H9 (cell line): ENCODE data around the gene FCRL5. TPM values are rescaled to one million over a fixed set of nuclear protein-coding genes. Genes with fewer than 3 reads are reported as not detected.

Source experiments
- DNase-seq: peaks from one replicate; pipeline ENCODE4 v3.0.0-alpha.2; 2017
- H2AFZ ChIP-seq: one replicate; pipeline ENCODE4 v1.6.1; 2013; ENCODE audit warnings: mild to moderate bottlenecking, low read length, control low read depth, moderate library complexity
- H2AK5ac ChIP-seq: 2 replicates; pipeline ENCODE4 v1.6.1; 2013; ENCODE audit warnings: low read length, control low read depth, mixed read lengths; ENCODE audit not compliant: insufficient read length
- H2BK120ac ChIP-seq: one replicate; pipeline ENCODE4 v1.6.1; 2013; ENCODE audit warnings: low read depth, mild to moderate bottlenecking, low read length, control low read depth, inconsistent platforms; ENCODE audit not compliant: poor library complexity, severe bottlenecking
- H2BK12ac ChIP-seq: 2 replicates; pipeline ENCODE4 v1.6.1; 2013; ENCODE audit warnings: low read length, control low read depth, mixed read lengths, low read depth; ENCODE audit not compliant: insufficient read length
- H2BK15ac ChIP-seq: 2 replicates; pipeline ENCODE4 v1.6.1; 2013; ENCODE audit warnings: low read depth, low read length, control low read depth
- H2BK20ac ChIP-seq: one replicate; pipeline ENCODE4 v1.6.1; 2013; ENCODE audit warnings: low read depth, mild to moderate bottlenecking, low read length, control low read depth, inconsistent platforms; ENCODE audit not compliant: poor library complexity, severe bottlenecking
- H2BK5ac ChIP-seq: 2 replicates; pipeline ENCODE4 v1.6.1; 2013; ENCODE audit warnings: low read length, control low read depth, mixed read lengths; ENCODE audit not compliant: insufficient read length
- H3K14ac ChIP-seq: 2 replicates; pipeline ENCODE4 v1.6.1; 2013; ENCODE audit warnings: low read length, control low read depth; ENCODE audit not compliant: insufficient read depth
- H3K18ac ChIP-seq: 2 replicates; pipeline ENCODE4 v1.6.1; 2013; ENCODE audit warnings: low read depth, mild to moderate bottlenecking, mixed read lengths, low read length, control low read depth; ENCODE audit not compliant: insufficient read length
- H3K23ac ChIP-seq: 2 replicates; pipeline ENCODE4 v1.6.1; 2013; ENCODE audit warnings: low read length, control low read depth, mixed read lengths, low read depth; ENCODE audit not compliant: insufficient read length
- H3K23me2 ChIP-seq: 2 replicates; pipeline ENCODE4 v1.6.1; 2013; ENCODE audit warnings: low read depth, mild to moderate bottlenecking, mixed read lengths, low read length, control low read depth; ENCODE audit not compliant: insufficient read length, poor library complexity, severe bottlenecking
- H3K27ac ChIP-seq: 2 replicates; pipeline ENCODE4 v1.5.1; 2013; ENCODE audit warnings: low read length, control low read depth, mixed read lengths, low read depth; ENCODE audit not compliant: insufficient read length
- H3K27me3 ChIP-seq: 2 replicates; pipeline ENCODE4 v1.6.1; 2013; ENCODE audit warnings: low read length, control low read depth, inconsistent platforms; ENCODE audit not compliant: insufficient read depth
- H3K4ac ChIP-seq: 2 replicates; pipeline ENCODE4 v1.6.1; 2013; ENCODE audit warnings: low read depth, mild to moderate bottlenecking, control low read depth, inconsistent platforms, low read length, moderate library complexity
- H3K4me1 ChIP-seq: 2 replicates; pipeline ENCODE4 v1.6.1; 2013; ENCODE audit warnings: low read length, control low read depth, inconsistent platforms; ENCODE audit not compliant: insufficient read depth
- H3K4me2 ChIP-seq: 2 replicates; pipeline ENCODE4 v1.6.1; 2013; ENCODE audit warnings: low read length, control low read depth, mixed read lengths; ENCODE audit not compliant: insufficient read length, insufficient read depth
- H3K56ac ChIP-seq: 2 replicates; pipeline ENCODE4 v1.6.1; 2013; ENCODE audit warnings: low read depth, mild to moderate bottlenecking, mixed read lengths, low read length, control low read depth; ENCODE audit not compliant: insufficient read length
- H3K79me1 ChIP-seq: 2 replicates; pipeline ENCODE4 v1.6.1; 2013; ENCODE audit warnings: low read depth, mild to moderate bottlenecking, moderate library complexity, low read length, control low read depth, inconsistent platforms; ENCODE audit not compliant: insufficient read depth, poor library complexity, severe bottlenecking
- H3K79me2 ChIP-seq: 2 replicates; pipeline ENCODE4 v1.6.1; 2013; ENCODE audit warnings: low read length, control low read depth, inconsistent platforms; ENCODE audit not compliant: insufficient read depth
- H3K9ac ChIP-seq: 2 replicates; pipeline ENCODE4 v1.6.1; 2013; ENCODE audit warnings: low read length, control low read depth, mixed read lengths; ENCODE audit not compliant: insufficient read length; ENCODE audit errors: extremely low read depth
- H3K9me3 ChIP-seq: one replicate; pipeline ENCODE4 v1.6.1; 2013; ENCODE audit warnings: low read depth, low read length, inconsistent platforms; ENCODE audit not compliant: control insufficient read depth
- H3T11ph ChIP-seq: one replicate; pipeline ENCODE4 v1.6.1; 2013; ENCODE audit warnings: mild to moderate bottlenecking, low read length, control low read depth, inconsistent platforms
- H4K20me1 ChIP-seq: one replicate; pipeline ENCODE4 v1.6.1; 2013; ENCODE audit not compliant: control insufficient read depth, insufficient read length, insufficient read depth
- H4K5ac ChIP-seq: 2 replicates; pipeline ENCODE4 v1.6.1; 2013; ENCODE audit warnings: low read depth, mild to moderate bottlenecking, mixed read lengths, low read length, control low read depth; ENCODE audit not compliant: insufficient read length
- H4K8ac ChIP-seq: replicated peaks from 2 replicates; pipeline ENCODE4 v1.6.1; 2013; ENCODE audit warnings: low read length, control low read depth, mixed read lengths, low read depth; ENCODE audit not compliant: insufficient read length
- H4K91ac ChIP-seq: 2 replicates; pipeline ENCODE4 v1.6.1; 2013; ENCODE audit warnings: low read depth, mild to moderate bottlenecking, moderate library complexity, mixed read lengths, low read length, control low read depth; ENCODE audit not compliant: insufficient read length
- H3K27ac Mint-ChIP-seq, 3 experiments: 2 replicates in 2 of 3; 3 replicates in 1 of 3; pipeline ENCODE4 v1.8.0; 2020 to 2021; ENCODE audit warnings: mixed read lengths in 3 of 3, mild to moderate bottlenecking in 1 of 3, moderate library complexity in 1 of 3
- H3K27me3 Mint-ChIP-seq: 2 replicates; pipeline ENCODE4 v1.8.0; 2021; ENCODE audit warnings: low read depth, mild to moderate bottlenecking, moderate library complexity, mixed read lengths
- H3K36me3 Mint-ChIP-seq, 3 experiments: 2 replicates in 2 of 3; 3 replicates in 1 of 3; pipeline ENCODE4 v1.8.0; 2020 to 2021; ENCODE audit warnings: low read depth in 3 of 3, mixed read lengths in 3 of 3; ENCODE audit not compliant: insufficient read depth in 1 of 3
- H3K4me1 Mint-ChIP-seq, 2 experiments: 2 replicates each; pipeline ENCODE4 v1.8.0; 2020; ENCODE audit warnings: mixed read lengths in 2 of 2
- H3K4me3 Mint-ChIP-seq, 2 experiments: 2 replicates in 1 of 2; 3 replicates in 1 of 2; pipeline ENCODE4 v1.8.0; 2020 to 2021; ENCODE audit warnings: mild to moderate bottlenecking in 2 of 2, mixed read lengths in 2 of 2, moderate library complexity in 1 of 2
- H3K9me3 Mint-ChIP-seq, 2 experiments: 2 replicates in 1 of 2; 3 replicates in 1 of 2; pipeline ENCODE4 v1.8.0; 2020; ENCODE audit warnings: mild to moderate bottlenecking in 2 of 2, mixed read lengths in 2 of 2, moderate library complexity in 1 of 2
- CTCF ChIP-seq: fragments of 200-600 bp; sonication (generic); conservative IDR thresholded peaks from 3 replicates; pipeline ENCODE4 v1.8.0; 2021; ENCODE audit warnings: antibody characterized with exemption, mild to moderate bottlenecking
- WGBS: extraction: QIAGEN DNeasy Blood & Tissue Kit; methylation state at CpG from one replicate; pipeline ENCODE4 v1.1.7; 2013; ENCODE audit warnings: missing lambda C conversion rate, low lambda C conversion rate, mixed read lengths; ENCODE audit not compliant: insufficient read length; ENCODE audit errors: extremely low coverage; 5-methylcytosine and 5-hydroxymethylcytosine counted together
- total RNA-seq: library from RNA; stranded (reverse); gene quantifications from 2 replicates; pipeline ENCODE4 v1.2.1, GENCODE V29; 2021

FCRL5 gene
- total RNA-seq, 1 experiment from 2014 or later, result 0.98 TPM

GRCh38 chr1:157540852-157541251 lies 11.5 kb downstream of the FCRL5 start:
- Histone ChIP-seq H2AK5ac (no peak overlapping the region), H3T11ph (no peak overlapping the region), H3K18ac (no peak overlapping the region), H4K20me1 (no peaks in the 10 kb centered on the region), H3K9ac (no peak overlapping the region), H3K79me2 (no peaks in the 10 kb centered on the region), H3K27me3 (no peaks in the 10 kb centered on the region; the same call in 1 of the 2 replicates), H2BK120ac (no peak overlapping the region), H4K5ac (no peak overlapping the region), H3K14ac (no peak overlapping the region), H3K4me1 (peaks cover 17% of the 10 kb centered on the region; the same call in 1 of the 2 replicates), H2BK5ac (no peak overlapping the region), H3K27ac (no peak overlapping the region), H3K9me3 (no peaks in the 10 kb centered on the region), H3K23ac (no peak overlapping the region), H4K8ac (no peak overlapping the region), H2AFZ (no peak overlapping the region), H2BK12ac (no peak overlapping the region), H3K79me1 (no peaks in the 10 kb centered on the region), H3K23me2 (no peaks in the 10 kb centered on the region), H4K91ac (no peak overlapping the region), H2BK20ac (peak overlapping the region; percentile 29), H3K4me2 (no peak overlapping the region), H2BK15ac (no peak overlapping the region), H3K56ac (no peak overlapping the region), H3K4ac (no peak overlapping the region)
- Mint-ChIP-seq H3K36me3 (peaks cover 20 to 27% (median 20%) of the 10 kb centered on the region in 3 experiments), H3K4me3 (no peak overlapping the region), H3K4me1 (peaks cover 33 to 47% of the 10 kb centered on the region in 2 experiments), H3K27me3 (no peaks in the 10 kb centered on the region), H3K27ac (no peak overlapping the region), H3K9me3 (peaks cover 24 to 26% of the 10 kb centered on the region in 2 experiments)
- 100% methylated on average over 1 of the region's 3 CpGs for WGBS
- TF ChIP-seq CTCF, result no peak
- DNase-seq, result no peak
